ENCODE results near the gene CENPO.

The CENPO gene

DNA sequence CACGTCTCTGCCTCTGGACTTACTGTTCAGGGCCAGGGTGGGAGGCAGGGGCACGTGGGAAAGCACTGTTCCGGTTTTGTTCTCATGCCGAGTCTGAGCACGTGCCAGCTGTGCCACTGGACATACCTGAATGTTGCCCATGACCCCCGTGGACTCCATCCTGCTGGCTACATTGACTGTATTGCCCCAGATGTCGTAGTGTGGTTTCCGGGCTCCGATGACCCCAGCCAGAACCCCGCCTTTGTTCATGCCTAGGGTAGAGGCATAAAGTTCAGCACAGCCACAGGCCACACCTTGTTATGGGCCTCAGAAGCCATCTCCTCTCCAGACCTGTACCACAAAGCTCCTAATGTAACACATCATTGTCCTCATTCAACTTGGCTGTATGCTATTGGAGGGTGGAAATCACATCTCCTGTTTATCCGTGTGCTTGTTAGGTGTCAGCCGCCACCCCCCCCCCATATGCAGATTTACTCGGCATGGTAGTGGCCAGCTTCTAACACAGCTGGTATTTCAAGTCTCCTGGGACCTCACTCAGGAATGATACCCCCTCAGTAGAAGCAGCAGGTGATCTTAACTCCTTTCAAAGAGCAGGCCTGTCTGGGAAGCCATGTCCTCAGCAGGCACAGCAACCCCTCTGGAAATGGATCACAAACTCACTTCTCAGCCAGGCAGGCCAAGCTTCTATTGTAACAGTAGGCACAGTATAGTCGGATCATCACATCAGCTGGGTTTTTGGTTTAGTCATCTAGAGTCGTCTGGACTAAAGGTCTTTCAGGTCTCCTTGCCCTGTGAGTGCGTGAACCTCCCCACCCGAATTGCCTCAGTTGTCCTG lies 27.6 kb downstream of the CENPO start:
- H3K4me3 ChIP-seq (ENCODE audit: low read length), result no peak overlapping the region
- H3K9me3 ChIP-seq (ENCODE audit: low read length), result no peaks in the 10 kb centered on the region
- H3K36me3 ChIP-seq (ENCODE audit: insufficient read depth, low read length), result peaks cover 80% of the 10 kb centered on the region
- no peak overlapping the region for H2AFZ ChIP-seq (ENCODE audit: low read depth, low read length)
- H3K27me3 ChIP-seq (ENCODE audit: insufficient read depth, low read length), result no peaks in the 10 kb centered on the region
- peaks cover 13% of the 10 kb centered on the region for H3K4me1 ChIP-seq (ENCODE audit: insufficient read depth, low read length)

DNA sequence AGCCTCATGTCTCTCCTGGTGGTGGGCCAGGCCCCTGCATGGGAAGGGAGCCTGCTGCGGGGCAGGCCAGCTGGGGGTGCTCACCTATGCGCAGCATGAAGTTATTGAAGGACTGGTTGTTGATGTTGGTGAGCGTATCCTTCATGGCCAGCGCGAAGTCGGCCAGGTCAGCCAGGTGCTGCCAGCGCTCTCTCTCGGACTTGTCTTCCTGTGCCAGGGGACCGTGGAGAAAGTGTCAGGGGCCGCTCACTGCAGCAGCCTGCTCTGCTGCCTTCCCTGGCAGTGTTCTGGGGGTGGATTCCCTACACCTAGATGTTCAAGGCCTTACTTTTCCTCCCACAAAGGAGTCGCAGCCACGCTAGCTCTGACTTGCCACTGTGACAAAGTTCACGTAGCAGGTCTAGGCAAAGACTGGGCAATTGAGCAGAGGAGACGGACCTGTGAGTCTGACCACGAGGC lies 28.2 kb downstream of the CENPO start:
- Histone ChIP-seq H3K4me3 (ENCODE audit: low read length) (no peak overlapping the region), H3K36me3 (ENCODE audit: insufficient read depth, low read length) (peaks cover 74% of the 10 kb centered on the region), H2AFZ (ENCODE audit: low read depth, low read length) (no peak overlapping the region)

GRCh38 chr2:24822049-24822706 lies 29.0 kb downstream of the CENPO start:
- H3K27me3 ChIP-seq (ENCODE audit: insufficient read depth, low read length), result no peaks in the 10 kb centered on the region
- H3K4me3 ChIP-seq (ENCODE audit: low read length), result no peak overlapping the region
- peaks cover 68% of the 10 kb centered on the region for H3K36me3 ChIP-seq (ENCODE audit: insufficient read depth, low read length)
- no peaks in the 10 kb centered on the region for H3K9me3 ChIP-seq (ENCODE audit: low read length)
- H3K4me1 ChIP-seq (ENCODE audit: insufficient read depth, low read length), result peaks cover 13% of the 10 kb centered on the region
- H2AFZ ChIP-seq (ENCODE audit: low read depth, low read length), result no peak overlapping the region

More for the DNA sequence above, 28.2 kb downstream of the CENPO start:
- Histone ChIP-seq H3K9me3 (ENCODE audit: low read length) (no peaks in the 10 kb centered on the region), H3K27me3 (ENCODE audit: insufficient read depth, low read length) (no peaks in the 10 kb centered on the region), H3K4me1 (ENCODE audit: insufficient read depth, low read length) (peaks cover 13% of the 10 kb centered on the region)

DNA sequence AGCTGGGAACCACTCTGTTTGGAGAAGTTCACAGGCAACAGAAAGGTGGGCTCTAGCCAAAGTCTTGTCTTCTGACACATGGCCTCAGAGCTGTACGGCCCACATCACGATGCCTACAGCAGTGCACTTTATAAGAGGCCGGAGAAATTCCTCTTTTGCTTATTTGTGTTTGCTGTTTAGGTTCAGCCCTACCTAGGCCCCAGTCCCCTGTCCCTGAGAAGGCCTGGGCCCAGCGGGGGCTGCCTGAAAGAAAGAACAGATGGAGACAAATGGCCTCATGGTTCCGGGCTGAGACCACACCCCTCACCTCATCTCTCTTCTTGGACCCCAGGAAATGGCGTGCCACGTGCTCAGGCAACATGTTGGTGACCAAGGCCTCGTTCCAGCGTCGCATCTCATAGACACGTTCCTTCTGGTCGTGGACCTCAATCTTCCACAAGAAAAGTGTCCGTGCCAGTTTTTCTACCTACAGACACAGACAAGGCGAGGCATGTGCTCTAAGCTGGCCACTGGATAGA lies 30.9 kb downstream of the CENPO start:
- H3K9me3 ChIP-seq (ENCODE audit: low read length), result no peaks in the 10 kb centered on the region
- H3K4me3 ChIP-seq (ENCODE audit: low read length), result no peak overlapping the region
- H2AFZ ChIP-seq (ENCODE audit: low read depth, low read length), result no peak overlapping the region
- peaks cover 53% of the 10 kb centered on the region for H3K36me3 ChIP-seq (ENCODE audit: insufficient read depth, low read length)
- H3K4me1 ChIP-seq (ENCODE audit: insufficient read depth, low read length), result peaks cover 13% of the 10 kb centered on the region
- no peaks in the 10 kb centered on the region for H3K27me3 ChIP-seq (ENCODE audit: insufficient read depth, low read length)

DNA sequence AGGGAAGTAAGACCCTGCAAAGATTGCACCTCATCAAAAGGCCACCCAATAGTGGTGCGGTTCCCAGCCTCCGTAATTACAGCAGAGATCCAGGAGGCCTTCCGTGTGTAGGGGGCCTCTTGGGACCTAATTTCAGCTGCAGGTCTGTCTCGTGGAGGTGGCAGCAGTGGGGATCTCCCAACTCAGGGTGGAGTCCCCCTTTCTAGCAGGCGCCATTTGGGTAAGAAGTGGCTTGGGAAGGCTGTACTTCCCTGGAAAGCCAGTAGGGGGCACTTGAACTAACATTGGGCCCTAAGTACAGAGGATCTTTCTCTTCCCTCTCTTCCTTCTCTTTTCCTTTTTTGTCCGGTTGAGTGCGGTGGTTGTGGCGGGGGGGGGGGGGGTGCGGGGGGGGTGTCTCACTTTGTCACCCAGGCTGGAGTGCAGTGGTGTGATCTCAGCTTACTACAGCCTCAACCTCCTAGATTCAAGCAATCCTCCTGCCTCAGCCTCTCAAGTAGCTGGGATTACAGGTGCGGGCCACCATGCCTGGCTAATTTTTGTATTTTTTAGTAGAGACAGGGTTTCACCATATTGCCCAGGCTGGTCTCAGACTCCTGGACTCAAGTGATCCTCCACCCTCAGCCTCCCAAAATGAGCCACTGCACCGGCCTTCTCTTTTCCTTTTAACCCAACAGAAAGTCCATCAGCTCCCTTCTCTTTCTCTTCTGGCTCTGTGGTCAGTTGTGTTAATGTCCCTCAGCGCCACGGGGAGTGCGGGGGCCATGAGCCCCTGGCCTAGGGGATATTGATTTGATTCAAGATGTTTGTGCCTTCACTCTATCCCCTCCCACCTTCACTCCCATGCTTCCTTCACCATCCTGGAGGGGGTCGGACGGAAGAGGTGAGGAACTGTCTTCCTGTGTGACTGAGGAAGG lies 32.0 kb downstream of the CENPO start:
- no peak overlapping the region for H2AFZ ChIP-seq (ENCODE audit: low read depth, low read length)
- H3K36me3 ChIP-seq (ENCODE audit: insufficient read depth, low read length), result peaks cover 43% of the 10 kb centered on the region
- H3K4me1 ChIP-seq (ENCODE audit: insufficient read depth, low read length), result peaks cover 13% of the 10 kb centered on the region
- no peaks in the 10 kb centered on the region for H3K27me3 ChIP-seq (ENCODE audit: insufficient read depth, low read length)
- H3K4me3 ChIP-seq (ENCODE audit: low read length), result no peak overlapping the region
- no peaks in the 10 kb centered on the region for H3K9me3 ChIP-seq (ENCODE audit: low read length)

DNA sequence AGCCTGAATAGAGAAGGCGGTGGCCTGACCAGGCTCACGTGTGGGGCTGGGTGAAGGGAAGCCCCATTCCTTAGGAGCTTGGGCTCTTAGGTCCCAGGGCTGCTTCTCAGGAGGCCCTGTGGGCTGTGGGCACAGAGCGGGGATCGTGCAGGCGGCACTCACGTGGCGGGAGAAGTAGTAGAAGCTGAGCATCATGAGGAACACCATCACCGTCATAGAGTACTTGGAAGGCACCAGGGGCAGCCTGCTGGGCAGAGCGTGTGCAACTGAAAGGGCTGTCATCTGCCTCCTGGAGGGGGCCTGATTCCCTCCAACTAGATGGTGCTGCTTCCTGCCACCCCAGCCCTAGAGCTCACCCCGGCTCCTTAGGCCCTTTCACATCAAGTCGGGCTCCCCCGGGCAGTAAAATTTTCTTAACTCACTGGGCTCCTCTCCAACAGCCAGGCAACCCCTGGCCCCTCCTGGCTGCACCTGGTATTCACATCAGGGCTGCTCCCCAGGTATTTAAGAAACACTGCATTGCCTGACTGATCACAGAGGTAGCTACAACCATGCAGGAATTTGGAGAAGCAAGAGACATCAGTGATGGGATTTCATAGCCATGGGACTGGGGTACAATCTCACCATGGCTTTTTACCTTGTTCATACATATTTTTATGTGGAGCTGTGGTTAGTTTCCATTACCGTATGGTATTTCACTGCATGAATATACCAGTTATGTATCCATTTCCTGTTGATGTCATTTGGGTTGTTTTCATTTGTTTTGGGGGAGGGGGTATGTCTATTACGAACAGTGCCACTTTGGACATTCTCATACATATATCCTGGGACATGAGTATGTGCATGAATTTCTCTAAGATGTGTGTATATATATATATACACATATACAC lies 32.9 kb downstream of the CENPO start:
- Histone ChIP-seq H2AFZ (ENCODE audit: low read depth, low read length) (no peak overlapping the region), H3K4me1 (ENCODE audit: insufficient read depth, low read length) (peaks cover 13% of the 10 kb centered on the region), H3K27me3 (ENCODE audit: insufficient read depth, low read length) (no peaks in the 10 kb centered on the region), H3K36me3 (ENCODE audit: insufficient read depth, low read length) (peaks cover 42% of the 10 kb centered on the region), H3K4me3 (ENCODE audit: low read length) (no peak overlapping the region), H3K9me3 (ENCODE audit: low read length) (no peaks in the 10 kb centered on the region)

GRCh38 chr2:24826773-24827145 lies 33.5 kb downstream of the CENPO start:
- Histone ChIP-seq H3K4me3 (ENCODE audit: low read length) (no peak overlapping the region), H2AFZ (ENCODE audit: low read depth, low read length) (no peak overlapping the region), H3K9me3 (ENCODE audit: low read length) (no peaks in the 10 kb centered on the region), H3K27me3 (ENCODE audit: insufficient read depth, low read length) (no peaks in the 10 kb centered on the region), H3K4me1 (ENCODE audit: insufficient read depth, low read length) (peaks cover 12% of the 10 kb centered on the region), H3K36me3 (ENCODE audit: insufficient read depth, low read length) (peaks cover 35% of the 10 kb centered on the region)

- H2AFZ ChIP-seq (ENCODE audit: low read depth, low read length), result no peak overlapping the region
- no peaks in the 10 kb centered on the region for H3K9me3 ChIP-seq (ENCODE audit: low read length)
- no peaks in the 10 kb centered on the region for H3K27me3 ChIP-seq (ENCODE audit: insufficient read depth, low read length)
- H3K4me1 ChIP-seq (ENCODE audit: insufficient read depth, low read length), result peaks cover 10% of the 10 kb centered on the region
- no peak overlapping the region for H3K4me3 ChIP-seq (ENCODE audit: low read length)
- peaks cover 32% of the 10 kb centered on the region for H3K36me3 ChIP-seq (ENCODE audit: insufficient read depth, low read length)
Measured at GRCh38 chr2:24827321-24828237, 34.4 kb downstream of the CENPO start.

GRCh38 chr2:24828238-24828996 lies 35.2 kb downstream of the CENPO start:
- H3K4me1 ChIP-seq (ENCODE audit: insufficient read depth, low read length), result peaks cover 13% of the 10 kb centered on the region
- no peak overlapping the region for H2AFZ ChIP-seq (ENCODE audit: low read depth, low read length)
- H3K4me3 ChIP-seq (ENCODE audit: low read length), result no peak overlapping the region
- H3K36me3 ChIP-seq (ENCODE audit: insufficient read depth, low read length), result peaks cover 25% of the 10 kb centered on the region
- no peaks in the 10 kb centered on the region for H3K9me3 ChIP-seq (ENCODE audit: low read length)
- no peaks in the 10 kb centered on the region for H3K27me3 ChIP-seq (ENCODE audit: insufficient read depth, low read length)

DNA sequence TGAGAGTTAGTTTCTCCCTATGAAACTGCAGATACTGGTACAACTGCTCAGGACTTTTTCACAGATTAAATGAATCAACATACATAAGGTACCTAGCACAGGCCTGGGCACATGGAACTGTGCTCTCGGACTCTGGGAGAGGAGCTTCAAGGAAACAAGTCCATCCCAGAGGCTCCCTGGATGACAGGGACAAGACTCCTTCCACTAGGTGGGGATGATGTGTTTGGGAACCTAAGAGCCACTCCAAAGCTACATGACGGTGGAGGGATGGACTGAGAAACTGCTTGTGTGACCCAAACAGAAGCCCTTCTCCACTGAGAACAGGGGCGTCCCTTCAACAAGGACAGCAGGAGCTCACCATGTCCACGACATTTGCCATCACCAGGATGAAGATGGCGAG lies 37.1 kb downstream of the CENPO start:
- Histone ChIP-seq H3K36me3 (ENCODE audit: insufficient read depth, low read length) (peaks cover 30% of the 10 kb centered on the region), H3K9me3 (ENCODE audit: low read length) (no peaks in the 10 kb centered on the region), H3K27me3 (ENCODE audit: insufficient read depth, low read length) (no peaks in the 10 kb centered on the region), H3K4me1 (ENCODE audit: insufficient read depth, low read length) (peaks cover 13% of the 10 kb centered on the region), H3K4me3 (ENCODE audit: low read length) (no peak overlapping the region), H2AFZ (ENCODE audit: low read depth, low read length) (no peak overlapping the region)

GRCh38 chr2:24830786-24831185 lies 37.6 kb downstream of the CENPO start:
- Histone ChIP-seq H2AFZ (ENCODE audit: low read depth, low read length) (no peak overlapping the region), H3K4me1 (ENCODE audit: insufficient read depth, low read length) (peaks cover 13% of the 10 kb centered on the region), H3K36me3 (ENCODE audit: insufficient read depth, low read length) (peaks cover 26% of the 10 kb centered on the region), H3K9me3 (ENCODE audit: low read length) (no peaks in the 10 kb centered on the region), H3K4me3 (ENCODE audit: low read length) (no peak overlapping the region), H3K27me3 (ENCODE audit: insufficient read depth, low read length) (no peaks in the 10 kb centered on the region)

Data from neuron (in vitro differentiated cells).